ENCODE measurements around the gene TRIM54.

Gene TRIM54

DNA sequence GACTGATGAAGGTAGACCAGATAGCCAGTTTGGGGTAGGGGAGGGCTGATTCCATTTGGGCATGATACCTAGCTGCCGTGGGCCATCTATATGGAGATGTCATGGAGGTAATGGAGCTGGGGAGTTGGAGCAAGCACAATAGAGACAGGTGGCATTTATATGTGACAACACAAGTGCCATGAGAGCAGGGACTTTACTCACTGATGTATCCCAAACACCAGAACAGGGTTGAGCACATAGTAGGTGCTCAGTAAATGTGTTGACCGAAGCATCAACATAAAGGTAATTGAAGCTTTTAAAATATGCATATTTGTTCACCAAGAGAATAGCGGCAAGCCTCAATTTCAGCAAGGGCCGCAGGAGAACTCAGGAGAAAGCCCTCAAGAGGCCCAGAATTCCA is 34.3 kb upstream of the TRIM54 start:
- in situ Hi-C loops (cut with HindIII; ENCODE audit: low pct_unique_long_range_greater_than_20kb, low sequenced_read_pairs), result no loop called here
- no peak for DNase-seq (ENCODE audit: low read depth in 1 of 2, low spot score in 1 of 2)
- no peak for TF ChIP-seq JUND (IDR thresholded peaks at IDR 0.05; ENCODE audit: low read depth)

DNA sequence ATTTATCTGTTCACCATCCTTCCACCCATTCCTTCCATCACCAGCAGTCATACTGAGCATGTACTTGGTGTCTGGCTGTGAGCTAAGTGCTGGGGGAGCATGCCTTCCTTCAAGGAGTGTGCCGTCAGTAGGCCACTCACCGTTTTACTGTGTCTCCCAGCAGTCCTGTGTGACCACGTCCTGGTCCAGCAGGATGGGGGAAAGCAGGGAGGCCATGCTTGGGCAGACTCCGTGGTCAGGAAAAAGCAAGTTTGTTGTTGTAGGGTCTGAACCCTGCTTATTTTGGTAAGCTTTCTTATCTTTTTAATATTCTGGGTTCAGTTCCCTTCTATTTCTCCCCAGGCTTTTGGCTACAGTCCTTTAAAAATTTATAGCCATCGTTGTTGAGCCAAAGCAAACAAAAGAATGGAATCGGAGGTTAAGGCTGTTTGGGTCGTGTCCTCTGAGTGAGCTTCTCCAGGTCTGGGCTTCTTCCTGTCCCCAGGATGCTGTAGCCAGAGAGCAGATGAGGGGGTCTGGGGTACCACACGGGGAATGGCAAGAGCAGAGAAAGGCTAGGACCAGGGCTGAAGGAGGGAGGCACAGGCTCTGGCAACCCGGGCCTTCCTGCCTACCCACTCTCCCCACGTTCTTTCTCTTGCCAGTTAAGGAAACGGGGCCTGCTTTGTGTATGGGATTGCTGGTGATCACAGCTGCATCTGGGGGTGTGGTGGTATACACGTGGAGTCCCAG is 32.9 kb upstream of the TRIM54 start:
- TF ChIP-seq JUND (IDR thresholded peaks at IDR 0.05; ENCODE audit: low read depth), result no peak
- in situ Hi-C loops (cut with HindIII; ENCODE audit: low pct_unique_long_range_greater_than_20kb, low sequenced_read_pairs), result no loop called here
- DNase-seq (ENCODE audit: low read depth in 1 of 2, low spot score in 1 of 2), result peak in 1 of 2 experiments; percentile 41

DNA sequence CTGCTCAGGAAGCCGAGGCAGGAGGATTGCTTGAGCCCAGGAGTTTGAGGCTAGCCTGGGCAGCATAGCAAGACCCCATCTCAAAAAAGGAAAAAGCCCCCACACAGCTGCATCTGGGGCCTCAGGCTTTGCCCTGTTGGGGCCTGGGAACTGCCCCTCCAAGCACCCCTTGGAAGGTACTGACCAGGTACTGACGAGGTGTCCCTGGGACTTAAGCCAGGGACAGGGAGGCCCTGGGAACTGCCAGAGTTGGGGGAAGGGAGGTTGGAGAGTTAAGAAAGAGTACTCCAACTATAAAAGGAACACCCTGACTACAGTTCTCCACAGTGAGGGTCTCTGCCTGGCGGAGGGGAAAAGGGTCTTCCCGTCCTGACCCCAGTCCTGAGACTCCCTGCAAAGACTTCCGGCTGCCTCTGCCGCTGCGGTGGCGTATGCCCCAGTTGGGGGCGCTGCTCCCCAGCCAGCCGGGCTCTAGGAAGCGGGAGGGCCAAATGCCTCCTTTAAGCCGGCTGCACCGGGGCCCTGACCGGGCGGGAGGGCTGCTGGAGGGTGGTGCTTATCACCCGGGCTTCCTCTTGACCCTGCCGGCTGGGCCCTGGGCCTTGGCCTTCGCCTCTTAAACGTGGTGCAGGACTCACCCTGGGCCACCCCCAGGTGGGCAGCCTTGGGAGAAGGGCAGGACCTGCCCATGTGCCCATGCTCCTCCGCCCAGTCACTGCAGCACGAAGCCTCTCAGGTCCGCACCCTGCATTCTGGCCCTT is 32.2 kb upstream of the TRIM54 start:
- in situ Hi-C loops (cut with HindIII; ENCODE audit: low pct_unique_long_range_greater_than_20kb, low sequenced_read_pairs), result no loop called here
- DNase-seq (ENCODE audit: low read depth in 1 of 2, low spot score in 1 of 2), result no peak
- TF ChIP-seq JUND (IDR thresholded peaks at IDR 0.05; ENCODE audit: low read depth), result no peak

DNA sequence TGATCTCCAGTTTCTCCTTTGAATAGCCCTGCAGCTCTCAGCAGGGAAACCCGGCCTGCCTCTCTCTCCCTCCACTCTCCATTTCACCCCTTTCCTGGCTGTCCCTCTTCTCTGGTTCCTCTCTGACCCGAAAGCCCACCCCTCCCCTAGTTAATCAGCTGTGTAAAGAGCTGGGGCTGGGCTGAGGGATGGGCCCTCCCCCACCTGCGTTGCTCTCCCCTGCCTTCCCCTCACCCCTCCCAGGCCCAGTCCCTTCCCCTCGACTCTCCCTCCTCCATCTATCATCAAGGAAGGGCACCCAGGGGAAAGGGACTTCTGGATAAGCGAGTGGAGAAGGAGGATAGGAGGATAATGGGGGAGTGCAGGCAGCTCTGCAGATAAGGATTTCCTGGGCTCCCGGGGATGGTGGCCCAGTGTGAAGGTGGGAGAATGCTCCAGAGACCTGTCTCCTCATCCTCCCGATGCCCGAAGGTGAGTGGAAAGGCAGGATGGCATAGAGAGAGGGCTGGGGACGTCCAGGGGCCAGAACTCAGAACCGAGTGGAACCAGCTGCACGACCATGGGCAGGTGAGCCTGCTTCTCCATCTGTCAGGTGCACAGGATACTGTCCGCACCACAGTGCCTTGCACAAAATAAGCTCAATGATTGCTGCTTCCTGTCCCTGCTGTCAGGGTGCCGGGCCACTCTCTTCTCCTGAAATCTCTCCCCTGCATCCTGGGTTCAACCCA is 31.4 kb upstream of the TRIM54 start:
- in situ Hi-C loops (cut with HindIII; ENCODE audit: low pct_unique_long_range_greater_than_20kb, low sequenced_read_pairs), result no loop called here
- no peak for DNase-seq (ENCODE audit: low read depth in 1 of 2, low spot score in 1 of 2)
- TF ChIP-seq JUND (IDR thresholded peaks at IDR 0.05; ENCODE audit: low read depth), result no peak

DNA sequence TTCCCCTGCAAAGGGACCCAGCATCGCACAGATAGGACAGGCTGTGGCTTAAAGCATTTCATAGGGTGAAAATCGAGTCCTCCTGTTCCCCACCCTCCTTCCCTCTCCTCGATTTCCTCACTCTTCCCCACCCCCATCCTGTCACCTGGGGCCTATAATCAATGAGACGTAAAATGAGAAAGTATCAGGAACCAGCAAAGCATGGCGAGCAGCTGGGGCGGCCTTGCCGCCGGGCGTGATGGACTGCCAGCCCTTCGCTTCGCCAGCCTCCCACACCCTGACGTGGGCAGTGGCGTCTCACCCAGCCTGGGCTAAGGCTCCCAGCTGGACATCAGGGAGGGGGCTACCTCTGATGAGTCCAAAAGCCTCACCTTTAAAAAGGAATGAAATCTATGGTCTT is 30.5 kb upstream of the TRIM54 start:
- no peak for DNase-seq (ENCODE audit: low read depth in 1 of 2, low spot score in 1 of 2)
- in situ Hi-C loops (cut with HindIII; ENCODE audit: low pct_unique_long_range_greater_than_20kb, low sequenced_read_pairs), result no loop called here
- TF ChIP-seq JUND (IDR thresholded peaks at IDR 0.05; ENCODE audit: low read depth), result no peak

DNA sequence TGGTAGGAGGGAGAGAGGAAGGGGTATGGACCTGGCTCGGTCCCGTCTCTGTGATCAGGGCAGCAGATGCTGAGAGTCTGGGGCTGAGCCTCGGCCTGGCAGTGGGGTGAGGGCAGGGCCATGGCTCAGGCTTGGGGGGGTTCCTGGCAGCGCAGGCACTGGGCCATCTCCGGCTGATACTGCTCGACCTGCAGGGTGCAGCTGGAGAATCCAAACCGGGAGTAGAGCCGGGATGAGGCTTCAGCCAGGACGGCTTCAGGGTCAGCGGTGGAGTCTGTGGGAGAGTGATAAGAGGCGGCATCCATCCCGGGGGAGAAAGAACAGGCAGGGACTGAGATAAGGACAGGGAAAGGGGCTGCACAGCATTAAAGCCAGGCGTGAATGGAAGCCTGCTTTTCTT is 27.0 kb upstream of the TRIM54 start:
- TF ChIP-seq JUND (IDR thresholded peaks at IDR 0.05; ENCODE audit: low read depth), result no peak
- no peak for DNase-seq (ENCODE audit: low read depth in 1 of 2, low spot score in 1 of 2)
- in situ Hi-C loops (cut with HindIII; ENCODE audit: low pct_unique_long_range_greater_than_20kb, low sequenced_read_pairs), result no loop called here

DNA sequence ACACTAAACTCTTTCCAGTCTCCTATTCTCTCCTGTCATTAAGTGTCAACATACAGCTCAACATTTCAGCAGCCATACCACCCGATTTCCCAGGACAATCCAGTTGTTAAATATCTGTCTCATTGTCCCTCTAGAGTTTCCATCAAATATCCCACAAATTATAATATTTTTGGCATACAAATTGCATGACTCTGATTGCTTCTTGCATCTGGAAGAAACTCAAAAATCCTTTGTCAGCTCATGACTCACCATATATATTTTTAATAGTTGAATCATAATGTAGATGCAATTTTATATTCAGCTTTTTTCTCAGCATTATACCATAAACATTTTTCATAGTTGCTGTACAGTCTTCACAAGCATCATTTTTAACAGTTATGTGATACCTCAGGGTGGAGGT is 26.6 kb upstream of the TRIM54 start:
- TF ChIP-seq JUND (IDR thresholded peaks at IDR 0.05; ENCODE audit: low read depth), result no peak
- DNase-seq (ENCODE audit: low read depth in 1 of 2, low spot score in 1 of 2), result no peak
- in situ Hi-C loops (cut with HindIII; ENCODE audit: low pct_unique_long_range_greater_than_20kb, low sequenced_read_pairs), result no loop called here

DNA sequence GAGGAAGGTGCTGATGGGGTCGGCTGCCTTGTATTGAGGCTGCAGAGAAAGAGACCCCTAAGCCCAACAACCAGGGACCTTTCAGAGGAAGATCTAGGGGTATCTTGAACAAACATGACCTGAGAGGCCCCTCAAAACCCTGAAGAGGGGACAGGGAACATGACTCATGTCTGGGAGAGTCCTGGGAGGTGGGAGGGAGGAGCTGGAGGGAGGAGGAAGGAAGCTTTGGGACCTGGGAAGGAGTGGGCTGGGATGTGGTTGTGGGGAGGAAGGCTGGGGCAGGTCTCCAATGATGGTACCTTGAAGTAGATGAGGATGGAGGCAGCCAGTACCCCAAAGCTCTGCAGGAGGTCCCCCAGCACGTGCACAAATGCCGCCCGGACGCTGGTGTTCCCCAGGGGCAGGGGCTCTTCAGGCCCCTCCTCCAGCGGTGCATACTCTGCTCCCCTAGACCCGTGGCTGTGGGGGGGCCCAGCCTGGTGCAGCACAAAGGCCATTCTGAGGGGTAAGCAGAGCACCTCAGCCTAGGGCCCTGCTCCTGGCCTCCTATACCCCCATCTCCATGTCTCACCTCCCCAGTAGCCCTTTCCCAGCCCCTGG is 25.3 kb upstream of the TRIM54 start:
- in situ Hi-C loops (cut with HindIII; ENCODE audit: low pct_unique_long_range_greater_than_20kb, low sequenced_read_pairs), result no loop called here
- TF ChIP-seq JUND (IDR thresholded peaks at IDR 0.05; ENCODE audit: low read depth), result no peak
- DNase-seq (ENCODE audit: low read depth in 1 of 2, low spot score in 1 of 2), result no peak

DNA sequence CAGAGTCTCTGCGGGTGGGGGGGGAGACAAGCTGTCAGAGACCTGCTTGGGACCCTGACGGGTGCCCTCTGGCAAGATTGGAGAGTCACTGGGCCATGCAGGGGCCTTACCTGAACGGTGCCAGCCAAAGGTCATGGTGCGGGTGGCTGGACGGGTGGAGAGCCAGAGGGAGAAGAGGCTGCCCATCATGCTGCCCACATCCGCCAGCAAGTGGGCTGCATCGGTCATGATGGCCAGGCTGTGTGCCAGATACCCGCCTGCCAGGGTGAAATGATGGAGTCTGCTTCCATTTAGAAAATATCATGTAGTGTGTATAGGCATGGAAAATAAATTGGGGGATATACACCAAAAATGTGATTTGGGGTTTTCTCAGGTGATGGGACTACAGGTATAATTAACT is 24.2 kb upstream of the TRIM54 start:
- in situ Hi-C loops (cut with HindIII; ENCODE audit: low pct_unique_long_range_greater_than_20kb, low sequenced_read_pairs), result no loop called here
- no peak for TF ChIP-seq JUND (IDR thresholded peaks at IDR 0.05; ENCODE audit: low read depth)
- DNase-seq (ENCODE audit: low read depth in 1 of 2, low spot score in 1 of 2), result no peak

DNA sequence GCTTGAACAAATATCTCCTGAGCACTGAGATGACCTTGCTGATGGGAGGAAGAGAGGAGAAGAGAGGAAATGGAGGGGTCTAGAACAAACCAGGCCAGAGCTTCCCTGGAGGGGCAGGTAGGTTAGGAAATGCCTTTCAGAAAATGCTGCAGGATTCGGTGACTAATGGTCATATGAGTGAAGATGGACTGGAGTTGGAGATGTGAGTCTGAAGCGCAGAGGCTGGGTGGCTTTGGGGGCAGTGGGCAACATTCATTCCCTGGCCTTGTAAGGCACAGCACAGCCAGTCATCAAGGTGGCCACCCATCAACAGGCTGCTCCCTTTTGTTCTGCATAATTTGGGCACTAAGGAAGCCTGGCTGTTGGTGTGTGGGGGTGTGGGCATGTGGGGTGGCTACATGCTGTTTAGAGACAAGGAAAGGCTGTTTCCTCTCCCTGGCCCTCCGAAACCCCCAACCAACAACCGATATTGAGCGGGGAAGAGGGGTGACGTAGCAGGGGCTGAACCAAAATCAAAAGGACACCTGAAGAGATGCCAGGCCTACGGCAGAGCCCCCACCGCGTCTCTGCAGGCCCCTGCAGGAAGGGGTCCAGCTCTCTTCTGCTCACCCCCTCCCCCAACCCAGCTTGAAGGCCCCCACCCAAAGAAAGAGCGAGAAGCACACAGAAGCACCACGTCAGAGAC is 20.8 kb upstream of the TRIM54 start:
- in situ Hi-C loops (cut with HindIII; ENCODE audit: low pct_unique_long_range_greater_than_20kb, low sequenced_read_pairs), result no loop called here
- no peak for DNase-seq (ENCODE audit: low read depth in 1 of 2, low spot score in 1 of 2)
- TF ChIP-seq JUND (IDR thresholded peaks at IDR 0.05; ENCODE audit: low read depth), result no peak

DNA sequence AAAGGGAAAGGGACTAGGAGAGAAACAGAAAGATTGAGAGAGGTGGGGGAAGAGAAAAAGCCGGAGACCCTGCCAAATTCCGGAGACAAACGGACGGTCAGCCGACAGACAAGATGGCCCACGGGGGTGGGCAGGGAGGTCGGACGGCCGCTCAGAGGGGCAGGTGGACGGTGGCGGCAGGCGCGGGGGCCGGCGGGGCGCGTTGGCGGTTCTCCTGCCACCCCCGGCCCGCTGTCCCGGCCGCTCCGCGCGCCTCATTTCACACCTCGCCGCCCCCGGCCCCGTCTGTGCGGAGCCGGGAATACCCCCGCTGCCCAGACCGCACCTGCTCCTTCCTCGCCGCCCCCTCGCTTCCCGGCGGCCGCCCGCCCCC is 20.3 kb upstream of the TRIM54 start:
- in situ Hi-C loops (cut with HindIII; ENCODE audit: low pct_unique_long_range_greater_than_20kb, low sequenced_read_pairs), result no loop called here

More for the DNA sequence above, 20.3 kb upstream of the TRIM54 start:
- no peak for DNase-seq (ENCODE audit: low read depth in 1 of 2, low spot score in 1 of 2)
- TF ChIP-seq JUND (IDR thresholded peaks at IDR 0.05; ENCODE audit: low read depth), result no peak
